ENCODE results near the gene LRCH1.

DNA sequence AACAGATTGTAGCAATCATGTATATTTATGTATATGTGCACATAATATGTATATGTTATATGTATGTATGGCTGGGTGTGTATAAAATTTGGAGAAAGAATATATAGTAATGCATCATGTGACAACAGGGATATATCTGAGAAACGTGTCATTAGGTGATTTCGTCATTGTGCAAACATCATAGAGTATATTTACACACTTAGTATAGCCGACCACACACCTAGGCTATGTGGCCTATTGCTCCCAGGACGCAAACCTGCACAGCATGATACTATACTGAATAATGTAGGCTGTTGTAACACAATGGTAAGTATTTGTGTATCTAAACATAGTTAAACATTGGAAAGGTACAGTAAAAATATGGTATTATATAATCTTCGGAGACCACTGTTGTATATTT, 200.2 kb downstream of the LRCH1 start:
- TF ChIP-seq CTCF (conservative IDR thresholded peaks at IDR 0.05 in 1 of 2, IDR thresholded peaks at IDR 0.05 in 1 of 2; ENCODE audit: low read depth in 1 of 2, low read length in 2 of 2) (no peak), EZH2 (IDR thresholded peaks at IDR 0.05; ENCODE audit: low read length, missing control alignments) (no peak)

All from fibroblast of lung (primary cell).